ENCODE measurements around the gene QPCTL. TPM values are rescaled to one million over a fixed set of nuclear protein-coding genes. Genes with fewer than 3 reads are reported as not detected.

Gene QPCTL
- total and polyA plus RNA-seq, 2 of the 13 experiments (the other 11 are each of a cell fraction or from before 2014, with no cell fraction given) = 16.0 to 19.1 TPM

GRCh38 chr19:45717131-45717982, 24.9 kb downstream of the QPCTL start (continued):
- TF ChIP-seq ZNF761 (CRISPR knock-in tag; conservative IDR thresholded peaks at IDR 0.05) = 0 out of 2 replicates have a peak, but pooled peaks have one; percentile 2
- peak; percentile 8; the same call in 1 of the 2 replicates for TF ChIP-seq RAD21 (CRISPR knock-in tag; IDR thresholded peaks at IDR 0.05)
- no peak for TF ChIP-seq ZNF3 (CRISPR knock-in tag; IDR thresholded peaks at IDR 0.05)
- TF ChIP-seq ZNF569 (CRISPR knock-in tag; IDR thresholded peaks at IDR 0.05; ENCODE audit: borderline replicate concordance) = no peak
- TF ChIP-seq ERF (CRISPR knock-in tag; IDR thresholded peaks at IDR 0.05) = peak; percentile 78
- TF ChIP-seq ZFP36L1 (CRISPR knock-in tag; IDR thresholded peaks at IDR 0.05) = peak; percentile 82; the same call in 1 of the 2 replicates
- no peak for TF ChIP-seq ZNF770 (CRISPR knock-in tag; IDR thresholded peaks at IDR 0.05)
- TF ChIP-seq GZF1 (CRISPR knock-in tag; IDR thresholded peaks at IDR 0.05) = no peak
- TF ChIP-seq ZNF83 (CRISPR knock-in tag; IDR thresholded peaks at IDR 0.05; ENCODE audit: borderline replicate concordance) = no peak
- 0 out of 2 replicates have a peak, but pooled peaks have one; percentile 31 for TF ChIP-seq SMAD3 (CRISPR knock-in tag; IDR thresholded peaks at IDR 0.05)
- peak; percentile 81 for TF ChIP-seq ZNF143 (CRISPR knock-in tag; IDR thresholded peaks at IDR 0.05)
- TF ChIP-seq RAD51 (IDR thresholded peaks at IDR 0.05; ENCODE audit: borderline replicate concordance) = peak; percentile 73
- TF ChIP-seq ARNT (IDR thresholded peaks at IDR 0.05) = no peak
- TF ChIP-seq, protein P1, sequence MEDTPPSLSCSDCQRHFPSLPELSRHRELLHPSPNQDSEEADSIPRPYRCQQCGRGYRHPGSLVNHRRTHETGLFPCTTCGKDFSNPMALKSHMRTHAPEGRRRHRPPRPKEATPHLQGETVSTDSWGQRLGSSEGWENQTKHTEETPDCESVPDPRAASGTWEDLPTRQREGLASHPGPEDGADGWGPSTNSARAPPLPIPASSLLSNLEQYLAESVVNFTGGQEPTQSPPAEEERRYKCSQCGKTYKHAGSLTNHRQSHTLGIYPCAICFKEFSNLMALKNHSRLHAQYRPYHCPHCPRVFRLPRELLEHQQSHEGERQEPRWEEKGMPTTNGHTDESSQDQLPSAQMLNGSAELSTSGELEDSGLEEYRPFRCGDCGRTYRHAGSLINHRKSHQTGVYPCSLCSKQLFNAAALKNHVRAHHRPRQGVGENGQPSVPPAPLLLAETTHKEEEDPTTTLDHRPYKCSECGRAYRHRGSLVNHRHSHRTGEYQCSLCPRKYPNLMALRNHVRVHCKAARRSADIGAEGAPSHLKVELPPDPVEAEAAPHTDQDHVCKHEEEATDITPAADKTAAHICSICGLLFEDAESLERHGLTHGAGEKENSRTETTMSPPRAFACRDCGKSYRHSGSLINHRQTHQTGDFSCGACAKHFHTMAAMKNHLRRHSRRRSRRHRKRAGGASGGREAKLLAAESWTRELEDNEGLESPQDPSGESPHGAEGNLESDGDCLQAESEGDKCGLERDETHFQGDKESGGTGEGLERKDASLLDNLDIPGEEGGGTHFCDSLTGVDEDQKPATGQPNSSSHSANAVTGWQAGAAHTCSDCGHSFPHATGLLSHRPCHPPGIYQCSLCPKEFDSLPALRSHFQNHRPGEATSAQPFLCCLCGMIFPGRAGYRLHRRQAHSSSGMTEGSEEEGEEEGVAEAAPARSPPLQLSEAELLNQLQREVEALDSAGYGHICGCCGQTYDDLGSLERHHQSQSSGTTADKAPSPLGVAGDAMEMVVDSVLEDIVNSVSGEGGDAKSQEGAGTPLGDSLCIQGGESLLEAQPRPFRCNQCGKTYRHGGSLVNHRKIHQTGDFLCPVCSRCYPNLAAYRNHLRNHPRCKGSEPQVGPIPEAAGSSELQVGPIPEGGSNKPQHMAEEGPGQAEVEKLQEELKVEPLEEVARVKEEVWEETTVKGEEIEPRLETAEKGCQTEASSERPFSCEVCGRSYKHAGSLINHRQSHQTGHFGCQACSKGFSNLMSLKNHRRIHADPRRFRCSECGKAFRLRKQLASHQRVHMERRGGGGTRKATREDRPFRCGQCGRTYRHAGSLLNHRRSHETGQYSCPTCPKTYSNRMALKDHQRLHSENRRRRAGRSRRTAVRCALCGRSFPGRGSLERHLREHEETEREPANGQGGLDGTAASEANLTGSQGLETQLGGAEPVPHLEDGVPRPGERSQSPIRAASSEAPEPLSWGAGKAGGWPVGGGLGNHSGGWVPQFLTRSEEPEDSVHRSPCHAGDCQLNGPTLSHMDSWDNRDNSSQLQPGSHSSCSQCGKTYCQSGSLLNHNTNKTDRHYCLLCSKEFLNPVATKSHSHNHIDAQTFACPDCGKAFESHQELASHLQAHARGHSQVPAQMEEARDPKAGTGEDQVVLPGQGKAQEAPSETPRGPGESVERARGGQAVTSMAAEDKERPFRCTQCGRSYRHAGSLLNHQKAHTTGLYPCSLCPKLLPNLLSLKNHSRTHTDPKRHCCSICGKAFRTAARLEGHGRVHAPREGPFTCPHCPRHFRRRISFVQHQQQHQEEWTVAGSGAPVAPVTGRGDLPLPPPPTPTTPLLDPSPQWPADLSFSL (CRISPR knock-in tag; IDR thresholded peaks at IDR 0.05) = no peak
